ENCODE results near the gene NAV3. TPM values are rescaled to one million over a fixed set of nuclear protein-coding genes. Genes with fewer than 3 reads are reported as not detected.

NAV3 gene
- total and polyA plus RNA-seq, 9 of the 15 experiments (the other 6 are each of a cell fraction or from before 2014, with no cell fraction given): 0.04 TPM; not detected in 8

DNA sequence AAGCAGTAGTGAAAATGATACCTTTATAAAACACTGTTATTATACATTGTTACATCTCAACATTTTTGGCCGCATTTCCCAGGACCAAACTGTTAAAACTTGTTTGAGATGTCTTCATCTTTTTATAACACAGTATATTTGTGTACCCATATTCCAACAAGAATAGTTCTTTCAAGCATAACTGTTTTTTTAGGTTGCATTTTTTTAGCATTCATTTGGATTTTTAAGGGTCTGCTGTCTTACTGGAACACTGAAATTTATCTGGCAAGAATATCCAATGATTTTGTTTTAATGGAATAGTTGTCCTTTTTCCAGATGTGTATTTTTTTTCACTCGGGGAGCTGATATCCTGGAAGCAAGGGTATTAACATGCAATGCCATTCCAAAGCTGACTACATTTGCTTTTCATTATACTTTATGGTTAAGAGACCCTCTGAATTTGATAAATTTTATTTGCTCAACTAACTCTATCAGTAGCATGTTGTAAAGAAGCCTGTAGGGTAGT lies 8.9 kb upstream of the NAV3 start:
- Histone ChIP-seq H3K27me3 (ENCODE audit: control insufficient read depth in 2 of 2, insufficient read depth in 2 of 2, low read length in 2 of 2) (no peaks in the 10 kb centered on the region), H3K36me3 (ENCODE audit: control insufficient read depth, insufficient read depth, low read length) (no peaks in the 10 kb centered on the region), H3K9me1 (ENCODE audit: control insufficient read depth, insufficient read depth, low read length) (no peaks in the 10 kb centered on the region), H2AFZ (ENCODE audit: low read depth, low read length) (no peak overlapping the region), H3K9ac (ENCODE audit: insufficient read depth in 1 of 2, low read depth in 2 of 2, low read length in 2 of 2) (no peak overlapping the region), H3K4me2 (ENCODE audit: insufficient read depth, low read length) (no peak overlapping the region), H3K4me1 (replicated peaks in 1 of 2; ENCODE audit: control insufficient read depth in 2 of 2, insufficient read depth in 2 of 2, low read length in 2 of 2) (no peaks in the 10 kb centered on the region), H3K4me3 (no peak overlapping the region), H3K9me3 (replicated peaks; ENCODE audit: control insufficient read depth, insufficient read depth, low read depth, low read length) (no peaks in the 10 kb centered on the region), H3K27ac (ENCODE audit: extremely low read depth, low read depth, low read length) (no peak overlapping the region), H3K79me2 (ENCODE audit: control insufficient read depth, insufficient read depth, low read length) (no peaks in the 10 kb centered on the region), H4K20me1 (replicated peaks; ENCODE audit: control insufficient read depth, insufficient read depth, low read length) (no peaks in the 10 kb centered on the region)
- no peak for DNase-seq (ENCODE audit: extremely low read depth in 1 of 4, low spot score in 3 of 4)
- WGBS (ENCODE audit: insufficient coverage, low coverage, missing lambda C conversion rate): 0% methylated on average over 2 of the region's 2 CpGs
- POLR2A ChIA-PET: no interaction called here
- ATAC-seq: no peak
- in situ Hi-C loops (cut with MboI): no loop called here
- no peak for FAIRE-seq
- CTCF ChIA-PET (ENCODE audit: low intra/inter-chr PET ratio): no interaction called here
- intact Hi-C loops (cut with micrococcal nuclease): no loop called here
- no TSS peak for BruUV-seq (replicated peaks)
- TF ChIP-seq RFX7 (CRISPR knock-in tag; IDR thresholded peaks at IDR 0.05) (no peak), CBFA2T3 (IDR thresholded peaks at IDR 0.05) (no peak), GTF2A2 (tag; IDR thresholded peaks at IDR 0.05) (no peak), KLF16 (IDR thresholded peaks at IDR 0.05) (no peak), SNRNP70 (optimal IDR thresholded peaks at IDR 0.05; ENCODE audit: low read depth, low read length) (no peak), FOXP1 (CRISPR knock-in tag; IDR thresholded peaks at IDR 0.05) (no peak), NR4A1 (CRISPR knock-in tag; IDR thresholded peaks at IDR 0.05) (no peak), NR4A1 (tag; IDR thresholded peaks at IDR 0.05) (no peak), ZNF354B (CRISPR knock-in tag; IDR thresholded peaks at IDR 0.05) (no peak), ZNF586 (CRISPR knock-in tag; conservative IDR thresholded peaks at IDR 0.05) (no peak), ATF7 (IDR thresholded peaks at IDR 0.05) (no peak), SIN3A (IDR thresholded peaks at IDR 0.05; ENCODE audit: borderline replicate concordance in 2 of 2, control insufficient read depth in 1 of 2, low read depth in 2 of 2, low read length in 2 of 2) (no peak)
- TF ChIP-seq, protein P1, sequence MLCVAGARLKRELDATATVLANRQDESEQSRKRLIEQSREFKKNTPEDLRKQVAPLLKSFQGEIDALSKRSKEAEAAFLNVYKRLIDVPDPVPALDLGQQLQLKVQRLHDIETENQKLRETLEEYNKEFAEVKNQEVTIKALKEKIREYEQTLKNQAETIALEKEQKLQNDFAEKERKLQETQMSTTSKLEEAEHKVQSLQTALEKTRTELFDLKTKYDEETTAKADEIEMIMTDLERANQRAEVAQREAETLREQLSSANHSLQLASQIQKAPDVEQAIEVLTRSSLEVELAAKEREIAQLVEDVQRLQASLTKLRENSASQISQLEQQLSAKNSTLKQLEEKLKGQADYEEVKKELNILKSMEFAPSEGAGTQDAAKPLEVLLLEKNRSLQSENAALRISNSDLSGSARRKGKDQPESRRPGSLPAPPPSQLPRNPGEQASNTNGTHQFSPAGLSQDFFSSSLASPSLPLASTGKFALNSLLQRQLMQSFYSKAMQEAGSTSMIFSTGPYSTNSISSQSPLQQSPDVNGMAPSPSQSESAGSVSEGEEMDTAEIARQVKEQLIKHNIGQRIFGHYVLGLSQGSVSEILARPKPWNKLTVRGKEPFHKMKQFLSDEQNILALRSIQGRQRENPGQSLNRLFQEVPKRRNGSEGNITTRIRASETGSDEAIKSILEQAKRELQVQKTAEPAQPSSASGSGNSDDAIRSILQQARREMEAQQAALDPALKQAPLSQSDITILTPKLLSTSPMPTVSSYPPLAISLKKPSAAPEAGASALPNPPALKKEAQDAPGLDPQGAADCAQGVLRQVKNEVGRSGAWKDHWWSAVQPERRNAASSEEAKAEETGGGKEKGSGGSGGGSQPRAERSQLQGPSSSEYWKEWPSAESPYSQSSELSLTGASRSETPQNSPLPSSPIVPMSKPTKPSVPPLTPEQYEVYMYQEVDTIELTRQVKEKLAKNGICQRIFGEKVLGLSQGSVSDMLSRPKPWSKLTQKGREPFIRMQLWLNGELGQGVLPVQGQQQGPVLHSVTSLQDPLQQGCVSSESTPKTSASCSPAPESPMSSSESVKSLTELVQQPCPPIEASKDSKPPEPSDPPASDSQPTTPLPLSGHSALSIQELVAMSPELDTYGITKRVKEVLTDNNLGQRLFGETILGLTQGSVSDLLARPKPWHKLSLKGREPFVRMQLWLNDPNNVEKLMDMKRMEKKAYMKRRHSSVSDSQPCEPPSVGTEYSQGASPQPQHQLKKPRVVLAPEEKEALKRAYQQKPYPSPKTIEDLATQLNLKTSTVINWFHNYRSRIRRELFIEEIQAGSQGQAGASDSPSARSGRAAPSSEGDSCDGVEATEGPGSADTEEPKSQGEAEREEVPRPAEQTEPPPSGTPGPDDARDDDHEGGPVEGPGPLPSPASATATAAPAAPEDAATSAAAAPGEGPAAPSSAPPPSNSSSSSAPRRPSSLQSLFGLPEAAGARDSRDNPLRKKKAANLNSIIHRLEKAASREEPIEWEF (CRISPR knock-in tag; IDR thresholded peaks at IDR 0.05): no peak
